CD1c-positive myeloid dendritic cell (primary cell): ENCODE data around the gene TRPM4.
"Not testable (repeated sequence)": the region's sequence is repeated elsewhere in the genome, so short reads cannot be mapped to it uniquely, and the experiment has no call there.

Experiments used
- DNase-seq: peaks from one replicate; pipeline ENCODE4 v3.0.0-alpha.2; 2016; ENCODE audit errors: extremely low spot score

The TRPM4 gene

GRCh38 chr19:49190781-49191180 lies 33.2 kb downstream of the TRPM4 start:
- DNase-seq: no peak

GRCh38 chr19:49193822-49194394 lies 36.3 kb downstream of the TRPM4 start:
- DNase-seq: no peak

DNA sequence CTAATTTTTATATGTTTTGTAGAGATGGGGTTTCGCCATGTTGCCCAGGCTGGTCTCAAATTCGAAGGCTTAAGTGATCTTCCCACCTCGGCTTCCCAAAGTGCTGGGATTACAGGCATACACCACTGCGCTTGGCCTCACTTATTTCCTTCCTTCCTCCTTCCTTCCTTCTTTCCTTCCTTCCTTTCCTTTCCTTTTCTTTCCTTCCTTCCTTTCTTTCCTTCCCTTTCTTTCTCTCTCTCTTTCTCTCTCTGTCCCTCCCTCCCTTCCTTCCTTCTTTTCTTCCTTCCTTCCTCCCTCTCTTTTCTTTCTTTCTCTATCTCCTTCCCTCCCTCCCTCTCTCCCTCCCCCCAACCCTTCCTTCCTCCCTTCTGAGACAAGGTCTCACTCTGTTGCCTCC lies 36.8 kb downstream of the TRPM4 start:
- no peak for DNase-seq

- no peak for DNase-seq
Observed at GRCh38 chr19:49196527-49197240, 39.1 kb downstream of the TRPM4 start.

GRCh38 chr19:49200238-49200862 lies 42.8 kb downstream of the TRPM4 start:
- DNase-seq: peak; percentile 9

DNA sequence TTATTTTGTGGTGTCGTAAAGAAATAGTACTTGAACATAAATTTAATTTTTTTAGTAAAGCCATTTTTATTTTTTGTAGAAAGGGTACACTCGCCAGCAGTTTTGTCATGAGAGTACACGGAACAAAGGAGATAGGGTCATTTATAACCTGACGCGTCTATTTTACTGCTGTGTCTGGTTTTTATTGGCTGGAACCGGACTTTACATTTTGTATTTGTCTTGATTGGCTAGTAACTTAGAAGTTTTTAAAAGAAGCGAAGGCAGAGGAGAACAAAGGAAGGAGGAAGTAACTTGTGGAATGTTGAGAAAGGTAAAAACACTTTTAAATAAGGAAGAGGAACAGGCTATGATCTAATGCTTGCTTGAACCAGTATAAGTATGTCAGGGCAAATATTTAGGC lies 43.5 kb downstream of the TRPM4 start:
- no peak for DNase-seq

DNA sequence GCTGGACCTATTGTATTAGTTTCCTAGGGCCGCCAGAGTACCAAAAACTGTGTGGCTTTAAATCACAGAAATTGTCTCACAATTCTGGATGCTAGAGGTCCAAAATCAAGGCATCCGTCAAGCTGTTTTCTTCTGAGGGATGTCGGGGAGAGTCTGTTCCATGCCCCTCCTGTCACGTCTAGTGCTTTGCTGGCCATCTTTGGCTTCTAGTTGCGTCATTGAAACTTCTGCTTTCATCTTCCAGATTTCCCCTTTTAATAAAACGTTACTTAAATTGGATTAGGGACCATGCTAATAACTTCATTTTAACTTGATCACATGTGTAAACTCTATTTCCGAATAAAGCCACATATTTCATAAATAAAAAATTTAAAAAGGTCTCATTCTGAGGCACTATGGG lies 47.5 kb downstream of the TRPM4 start:
- DNase-seq: peak; percentile 76

- not testable (repeated sequence) for DNase-seq
Observed at GRCh38 chr19:49209502-49209901, 51.9 kb downstream of the TRPM4 start.

- DNase-seq: peak; percentile 55
Observed at GRCh38 chr19:49210108-49210900, 52.7 kb downstream of the TRPM4 start.

GRCh38 chr19:49210901-49211451 lies 53.4 kb downstream of the TRPM4 start:
- DNase-seq: no peak

DNA sequence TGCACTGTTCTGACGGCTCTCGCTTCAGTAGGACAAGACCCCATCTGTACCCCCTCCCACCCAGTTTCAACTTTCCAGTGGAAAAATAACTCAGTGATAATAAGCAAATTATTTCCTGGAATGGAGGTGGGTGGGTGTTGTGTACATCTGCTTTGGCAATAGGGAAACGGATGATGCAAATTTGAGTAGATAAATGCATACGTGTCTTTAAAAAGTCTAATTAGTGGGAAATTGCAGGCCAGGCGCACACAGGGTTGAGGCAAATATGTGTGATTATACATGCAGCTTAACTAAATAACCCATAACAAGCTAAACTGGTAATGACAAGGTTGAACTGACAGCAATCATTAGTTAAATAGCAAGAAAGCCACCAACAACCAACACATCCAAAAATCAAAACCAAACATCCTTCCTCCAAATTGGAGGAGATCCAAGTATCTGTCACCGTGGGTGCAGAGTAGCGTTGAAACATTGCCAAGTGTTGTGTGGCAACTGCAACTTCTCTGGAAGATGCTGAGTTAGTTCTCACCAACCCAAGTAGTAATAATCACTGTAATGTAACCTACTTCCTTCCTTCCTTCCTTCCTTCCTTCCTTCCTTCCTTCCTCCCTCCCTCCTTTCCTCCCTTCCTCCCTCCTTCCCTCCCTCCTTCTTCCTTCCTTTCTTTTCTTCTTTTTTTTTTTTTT lies 54.6 kb downstream of the TRPM4 start:
- peak; percentile 76 for DNase-seq

- no peak for DNase-seq
Observed at GRCh38 chr19:49213791-49214190, 56.2 kb downstream of the TRPM4 start.

DNA sequence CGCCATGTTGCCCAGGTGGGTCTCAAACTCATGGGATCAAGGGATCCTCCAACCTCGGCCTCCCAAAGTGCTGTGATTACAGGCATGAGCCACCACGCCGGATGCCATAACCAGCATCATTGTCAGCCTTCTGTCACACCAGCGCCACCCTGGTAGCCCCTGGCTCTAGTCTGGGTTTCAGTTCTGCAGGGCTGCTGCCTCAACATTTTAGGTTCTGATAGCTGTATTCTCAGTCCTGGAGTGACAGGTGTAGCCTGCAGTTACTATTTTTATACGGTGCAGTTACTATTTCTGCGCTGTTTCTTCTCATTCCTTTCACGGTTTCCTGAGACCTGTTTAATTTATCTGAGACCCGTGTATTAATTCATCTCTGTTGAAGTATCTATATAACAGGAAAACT lies 57.1 kb downstream of the TRPM4 start:
- no peak for DNase-seq

GRCh38 chr19:49216071-49216470 lies 58.5 kb downstream of the TRPM4 start:
- DNase-seq: no peak

DNA sequence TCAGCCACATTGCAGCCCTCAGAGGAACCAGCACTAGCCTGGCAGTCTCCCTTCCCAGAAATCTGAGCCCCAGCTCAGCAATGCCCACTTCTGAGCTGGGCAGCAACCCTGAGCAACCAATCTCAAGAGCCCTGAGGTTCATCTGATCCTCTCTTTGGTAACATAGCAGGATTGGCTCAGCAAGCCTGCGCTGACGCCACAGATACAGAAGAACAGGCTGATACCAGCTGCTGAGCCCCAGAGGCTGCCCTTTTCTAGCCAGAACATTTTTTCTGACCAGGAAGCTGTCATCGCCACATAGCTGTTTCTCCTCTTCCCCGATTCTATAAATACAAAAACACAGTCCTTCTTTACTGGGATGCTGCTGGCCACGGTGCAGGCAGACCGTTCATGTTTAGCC lies 59.8 kb downstream of the TRPM4 start:
- DNase-seq: no peak

- DNase-seq: no peak
Observed at GRCh38 chr19:49222011-49222410, 64.4 kb downstream of the TRPM4 start.

GRCh38 chr19:49222528-49222927 lies 64.9 kb downstream of the TRPM4 start:
- no peak for DNase-seq

- DNase-seq: no peak
Observed at GRCh38 chr19:49223472-49223871, 65.9 kb downstream of the TRPM4 start.

GRCh38 chr19:49224441-49224840 lies 66.8 kb downstream of the TRPM4 start:
- not testable (repeated sequence) for DNase-seq

GRCh38 chr19:49224879-49225278 lies 67.3 kb downstream of the TRPM4 start:
- peak; percentile 54 for DNase-seq

DNA sequence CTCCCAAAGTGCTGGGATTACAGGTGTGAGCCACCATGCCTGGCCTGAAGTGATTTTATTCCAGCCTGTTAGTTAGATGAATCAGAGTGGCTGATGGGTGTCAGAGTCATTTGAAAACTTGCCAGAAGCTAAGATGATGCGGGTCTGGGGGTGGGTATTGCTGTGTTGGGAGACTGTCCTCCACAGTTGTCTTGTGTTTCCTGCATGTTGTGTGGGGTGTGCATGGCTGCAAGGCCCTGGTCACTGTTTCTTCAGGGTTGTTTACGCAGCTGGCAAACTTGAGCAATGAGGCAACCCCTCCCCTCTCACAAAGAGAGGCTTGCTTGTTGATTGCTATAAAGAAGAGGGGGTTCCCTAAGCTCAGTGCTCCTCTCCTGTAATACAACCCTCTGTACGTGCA lies 71.8 kb downstream of the TRPM4 start:
- no peak for DNase-seq

DNA sequence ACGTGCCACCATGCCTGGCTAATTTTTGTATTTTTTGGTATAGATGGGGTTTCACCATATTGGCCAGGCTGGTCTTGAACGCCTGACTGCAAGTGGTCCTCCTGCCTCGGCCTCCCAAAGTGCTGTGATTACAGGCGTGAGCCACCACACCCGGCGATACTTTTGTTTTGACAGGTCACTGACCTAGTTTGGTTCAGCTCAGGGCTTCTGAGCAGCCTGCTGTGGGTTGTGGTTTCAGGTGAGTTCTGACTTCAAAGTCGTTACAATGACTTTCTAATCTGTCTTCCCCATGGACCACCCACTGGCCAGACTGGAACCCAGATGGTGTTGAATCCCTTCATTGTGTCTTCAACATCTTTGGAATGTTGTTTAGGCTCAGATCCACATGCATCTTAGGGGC lies 73.8 kb downstream of the TRPM4 start:
- DNase-seq: no peak
